Liver (tissue), 9 donors: Measurements from ENCODE around the gene SERINC1. TPM values are rescaled to one million over a fixed set of nuclear protein-coding genes. Genes with fewer than 3 reads are reported as not detected.

ENCODE experiments used
- DNase-seq: peaks from one replicate; pipeline ENCODE4 v3.0.0-alpha.2; 2017; ENCODE audit warnings: low spot score
- H3K27ac ChIP-seq, 2 donors: one replicate each; pipeline ENCODE4 v1.7.0; 2013; ENCODE audit warnings: inconsistent platforms in 2 of 2, low read length in 2 of 2, control low read depth in 1 of 2, low read depth in 1 of 2, mild to moderate bottlenecking in 1 of 2
- H3K27me3 ChIP-seq, 4 donors: one replicate each; pipeline versions ENCODE4 v1.6.1 to v1.7.0; 2013; ENCODE audit warnings: low read length in 3 of 4, inconsistent platforms in 1 of 4, mild to moderate bottlenecking in 1 of 4, moderate library complexity in 1 of 4; ENCODE audit not compliant: control insufficient read depth in 4 of 4, insufficient read depth in 4 of 4
- H3K36me3 ChIP-seq, 4 donors: one replicate each; pipeline versions ENCODE4 v1.6.1 to v1.7.0; 2013; ENCODE audit warnings: low read length in 3 of 4, mild to moderate bottlenecking in 3 of 4, low read depth in 1 of 4, moderate library complexity in 1 of 4; ENCODE audit not compliant: control insufficient read depth in 4 of 4, insufficient read depth in 3 of 4
- H3K4me1 ChIP-seq, 4 donors: one replicate each; pipeline versions ENCODE4 v1.6.1 to v1.7.0; 2013; ENCODE audit warnings: low read length in 3 of 4, mild to moderate bottlenecking in 3 of 4, moderate library complexity in 1 of 4; ENCODE audit not compliant: control insufficient read depth in 4 of 4, insufficient read depth in 4 of 4
- H3K4me3 ChIP-seq, 3 donors: one replicate each; pipeline versions ENCODE4 v1.6.1 to v1.7.0; 2013; ENCODE audit warnings: low read length in 3 of 3, control low read depth in 1 of 3, low read depth in 1 of 3, mild to moderate bottlenecking in 1 of 3
- H3K9ac ChIP-seq, 2 donors: one replicate each; pipeline ENCODE4 v1.7.0; 2013; ENCODE audit warnings: low read length in 2 of 2, mild to moderate bottlenecking in 2 of 2, moderate library complexity in 2 of 2, control low read depth in 1 of 2, low read depth in 1 of 2
- H3K9me3 ChIP-seq, 4 donors: one replicate each; pipeline versions ENCODE4 v1.6.1 to v1.7.0; 2013; ENCODE audit warnings: low read length in 3 of 4; ENCODE audit not compliant: control insufficient read depth in 4 of 4
- EGR1 ChIP-seq, 2 donors: IDR thresholded peaks; 2 replicates each; pipeline ENCODE4 v1.6.1; 2016 to 2018; ENCODE audit warnings: antibody characterized with exemption in 2 of 2, low read depth in 2 of 2
- FOXA2 ChIP-seq: IDR thresholded peaks from 2 replicates; pipeline ENCODE4 v1.6.1; 2016; ENCODE audit warnings: antibody characterized with exemption
- HNF4A ChIP-seq, 2 donors: conservative IDR thresholded peaks; 2 replicates each; pipeline ENCODE4 v1.6.1; 2016; ENCODE audit warnings: antibody characterized with exemption in 2 of 2, mild to moderate bottlenecking in 2 of 2
- JUND ChIP-seq, 2 donors: IDR thresholded peaks; 2 replicates each; pipeline ENCODE4 v1.6.1; 2016; ENCODE audit warnings: antibody characterized with exemption in 2 of 2
- NR2F2 ChIP-seq: IDR thresholded peaks from 2 replicates; pipeline ENCODE4 v1.6.1; 2016; ENCODE audit warnings: antibody characterized with exemption
- RXRA ChIP-seq, 2 donors: IDR thresholded peaks; 2 replicates each; pipeline ENCODE4 v1.6.1; 2017 to 2018; ENCODE audit warnings: antibody characterized with exemption in 2 of 2, mild to moderate bottlenecking in 1 of 2
- TAF1 ChIP-seq: conservative IDR thresholded peaks from 2 replicates; pipeline ENCODE4 v1.6.1; 2016; ENCODE audit warnings: antibody characterized with exemption, mild to moderate bottlenecking
- WGBS: extraction: QIAGEN DNeasy Blood & Tissue Kit; methylation state at CpG from one replicate; pipeline ENCODE4 v1.1.7; 2013; 5-methylcytosine and 5-hydroxymethylcytosine counted together
- polyA plus RNA-seq, 2 donors: library from polyadenylated mRNA; stranded (reverse) in 1 of 2; unstranded in 1 of 2; fragments of 200-250 nt in 1 of 2; fragments of >200 nt in 1 of 2; fragmentation: Nextera tagmentation in 1 of 2; extraction: Ambion mirVana in 1 of 2; gene quantifications; one replicate each; pipeline versions ENCODE4 v1.2.1 to v1.2.3, GENCODE V29; 2013 to 2015
- total RNA-seq, 2 donors: library from RNA; depleted of rRNA; stranded (reverse); fragments of >200 nt; gene quantifications; one replicate each; pipeline ENCODE4 v1.2.3, GENCODE V29; 2014
- TF ChIP-seq, protein P1 (sequence below): IDR thresholded peaks from 2 replicates; pipeline ENCODE4 v1.6.1; 2016; ENCODE audit warnings: antibody characterized with exemption
- TF ChIP-seq, protein P2 (sequence below): IDR thresholded peaks from 2 replicates; pipeline ENCODE4 v1.6.1; 2016; ENCODE audit warnings: antibody characterized with exemption, mild to moderate bottlenecking
- TF ChIP-seq, protein P3 (sequence below): fragments of 150-350 bp; IDR thresholded peaks from 2 replicates; pipeline ENCODE4 v1.5.1; 2017; ENCODE audit warnings: improper control_type of control experiment, low read depth, low read length; ENCODE audit not compliant: missing input control
- TF ChIP-seq, protein P4 (sequence below): IDR thresholded peaks from 2 replicates; pipeline ENCODE4 v1.6.1; 2016; ENCODE audit warnings: antibody characterized with exemption
- donor health status: healthy.
- donor health status: healthy.
- donor health status: healthy.
- donor health status: healthy.
- donor health status: healthy.

The SERINC1 gene
- total and polyA plus RNA-seq, 4 donors, result 79.8 to 139 (median 113) TPM

DNA sequence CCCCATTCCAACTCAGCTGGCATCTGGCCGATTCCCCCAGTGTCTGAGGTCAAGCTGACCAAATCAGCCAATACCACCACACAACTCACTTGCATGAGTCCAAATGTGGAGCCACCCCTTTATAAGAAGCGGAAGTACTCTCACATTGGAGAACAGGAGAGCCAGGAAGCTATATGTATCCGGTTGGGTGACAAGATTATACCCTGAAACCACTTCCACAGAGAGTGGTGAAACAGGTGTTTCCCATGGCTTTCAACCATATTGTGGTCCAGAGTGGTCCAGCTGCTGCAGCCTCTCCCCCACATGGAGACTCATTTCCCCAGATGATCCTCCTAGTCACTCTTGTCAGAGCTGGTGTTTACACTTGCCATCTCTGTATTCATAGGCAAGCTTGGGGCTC is 24.0 kb upstream of the SERINC1 start:
- Histone ChIP-seq H3K9me3 (peaks cover under 1 to 7% (median 2%) of the 10 kb centered on the region in 4 donors), H3K27me3 (no peaks in the 10 kb centered on the region)
- WGBS, result 86% methylated on average over 3 of the region's 3 CpGs

DNA sequence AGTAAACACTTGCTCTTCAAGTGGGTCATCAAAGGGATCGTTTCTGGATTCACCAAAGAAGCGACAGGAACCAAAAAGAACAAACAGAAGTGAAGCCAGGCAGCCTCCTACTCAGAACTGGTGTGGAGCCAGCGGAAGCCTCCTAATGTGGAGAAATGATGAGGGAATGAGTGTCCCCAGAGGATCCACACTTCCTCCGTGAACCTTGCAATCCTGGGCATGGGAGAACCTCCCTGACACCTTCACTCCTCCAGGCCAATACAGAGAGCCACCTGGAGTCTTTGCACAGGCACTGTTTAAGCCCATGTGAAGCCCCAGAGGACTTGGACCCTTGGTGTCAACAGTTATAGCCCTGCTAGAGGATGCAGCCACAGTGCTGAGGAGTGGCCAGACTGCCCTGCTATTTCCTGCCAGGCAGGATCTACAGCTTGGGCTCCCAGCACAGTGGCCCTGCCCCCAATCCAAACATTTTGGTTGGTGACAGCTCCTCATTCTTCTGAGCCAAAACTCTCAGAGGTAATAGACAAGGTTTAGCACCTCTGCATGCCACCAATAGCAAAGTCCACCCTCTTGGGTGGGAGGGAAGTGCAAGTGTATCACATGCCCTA is 23.2 kb upstream of the SERINC1 start:
- Histone ChIP-seq H3K4me3 (no peak overlapping the region), H3K4me1 (no peaks in the 10 kb centered on the region), H3K9ac (no peak overlapping the region), H3K9me3 (peaks cover 0 to 4% (median under 1%) of the 10 kb centered on the region in 4 donors), H3K36me3 (peaks cover 0 to 2% (median 0%) of the 10 kb centered on the region in 4 donors), H3K27ac (no peak overlapping the region), H3K27me3 (no peaks in the 10 kb centered on the region)
- WGBS, result 91% methylated on average over 4 of the region's 4 CpGs
- no peak for DNase-seq
- TF ChIP-seq TAF1, result no peak
- no peak for TF ChIP-seq HNF4A (conservative IDR thresholded peaks at IDR 0.05)
- no peak for TF ChIP-seq JUND (IDR thresholded peaks at IDR 0.05)
- no peak for TF ChIP-seq EGR1 (IDR thresholded peaks at IDR 0.05; ENCODE audit: low read depth in 2 of 2)
- no peak for TF ChIP-seq RXRA (IDR thresholded peaks at IDR 0.05)
- TF ChIP-seq, protein P1, sequence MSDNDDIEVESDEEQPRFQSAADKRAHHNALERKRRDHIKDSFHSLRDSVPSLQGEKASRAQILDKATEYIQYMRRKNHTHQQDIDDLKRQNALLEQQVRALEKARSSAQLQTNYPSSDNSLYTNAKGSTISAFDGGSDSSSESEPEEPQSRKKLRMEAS, result no peak
- TF ChIP-seq NR2F2, result no peak
- TF ChIP-seq, protein P2, sequence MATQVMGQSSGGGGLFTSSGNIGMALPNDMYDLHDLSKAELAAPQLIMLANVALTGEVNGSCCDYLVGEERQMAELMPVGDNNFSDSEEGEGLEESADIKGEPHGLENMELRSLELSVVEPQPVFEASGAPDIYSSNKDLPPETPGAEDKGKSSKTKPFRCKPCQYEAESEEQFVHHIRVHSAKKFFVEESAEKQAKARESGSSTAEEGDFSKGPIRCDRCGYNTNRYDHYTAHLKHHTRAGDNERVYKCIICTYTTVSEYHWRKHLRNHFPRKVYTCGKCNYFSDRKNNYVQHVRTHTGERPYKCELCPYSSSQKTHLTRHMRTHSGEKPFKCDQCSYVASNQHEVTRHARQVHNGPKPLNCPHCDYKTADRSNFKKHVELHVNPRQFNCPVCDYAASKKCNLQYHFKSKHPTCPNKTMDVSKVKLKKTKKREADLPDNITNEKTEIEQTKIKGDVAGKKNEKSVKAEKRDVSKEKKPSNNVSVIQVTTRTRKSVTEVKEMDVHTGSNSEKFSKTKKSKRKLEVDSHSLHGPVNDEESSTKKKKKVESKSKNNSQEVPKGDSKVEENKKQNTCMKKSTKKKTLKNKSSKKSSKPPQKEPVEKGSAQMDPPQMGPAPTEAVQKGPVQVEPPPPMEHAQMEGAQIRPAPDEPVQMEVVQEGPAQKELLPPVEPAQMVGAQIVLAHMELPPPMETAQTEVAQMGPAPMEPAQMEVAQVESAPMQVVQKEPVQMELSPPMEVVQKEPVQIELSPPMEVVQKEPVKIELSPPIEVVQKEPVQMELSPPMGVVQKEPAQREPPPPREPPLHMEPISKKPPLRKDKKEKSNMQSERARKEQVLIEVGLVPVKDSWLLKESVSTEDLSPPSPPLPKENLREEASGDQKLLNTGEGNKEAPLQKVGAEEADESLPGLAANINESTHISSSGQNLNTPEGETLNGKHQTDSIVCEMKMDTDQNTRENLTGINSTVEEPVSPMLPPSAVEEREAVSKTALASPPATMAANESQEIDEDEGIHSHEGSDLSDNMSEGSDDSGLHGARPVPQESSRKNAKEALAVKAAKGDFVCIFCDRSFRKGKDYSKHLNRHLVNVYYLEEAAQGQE, result no peak
- no peak for TF ChIP-seq FOXA2

More for the DNA sequence above, 24.0 kb upstream of the SERINC1 start:
- no peak overlapping the region for H3K9ac ChIP-seq
- H3K4me3 ChIP-seq, result no peak overlapping the region
- DNase-seq, result no peak
- H3K27ac ChIP-seq, result no peak overlapping the region
- H3K4me1 ChIP-seq, result no peaks in the 10 kb centered on the region
- H3K36me3 ChIP-seq, result peaks cover 0 to 2% (median 0%) of the 10 kb centered on the region in 4 donors
- no peak for TF ChIP-seq FOXA2
- TF ChIP-seq, protein P3, sequence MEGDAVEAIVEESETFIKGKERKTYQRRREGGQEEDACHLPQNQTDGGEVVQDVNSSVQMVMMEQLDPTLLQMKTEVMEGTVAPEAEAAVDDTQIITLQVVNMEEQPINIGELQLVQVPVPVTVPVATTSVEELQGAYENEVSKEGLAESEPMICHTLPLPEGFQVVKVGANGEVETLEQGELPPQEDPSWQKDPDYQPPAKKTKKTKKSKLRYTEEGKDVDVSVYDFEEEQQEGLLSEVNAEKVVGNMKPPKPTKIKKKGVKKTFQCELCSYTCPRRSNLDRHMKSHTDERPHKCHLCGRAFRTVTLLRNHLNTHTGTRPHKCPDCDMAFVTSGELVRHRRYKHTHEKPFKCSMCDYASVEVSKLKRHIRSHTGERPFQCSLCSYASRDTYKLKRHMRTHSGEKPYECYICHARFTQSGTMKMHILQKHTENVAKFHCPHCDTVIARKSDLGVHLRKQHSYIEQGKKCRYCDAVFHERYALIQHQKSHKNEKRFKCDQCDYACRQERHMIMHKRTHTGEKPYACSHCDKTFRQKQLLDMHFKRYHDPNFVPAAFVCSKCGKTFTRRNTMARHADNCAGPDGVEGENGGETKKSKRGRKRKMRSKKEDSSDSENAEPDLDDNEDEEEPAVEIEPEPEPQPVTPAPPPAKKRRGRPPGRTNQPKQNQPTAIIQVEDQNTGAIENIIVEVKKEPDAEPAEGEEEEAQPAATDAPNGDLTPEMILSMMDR, result no peak
- TF ChIP-seq, protein P4, sequence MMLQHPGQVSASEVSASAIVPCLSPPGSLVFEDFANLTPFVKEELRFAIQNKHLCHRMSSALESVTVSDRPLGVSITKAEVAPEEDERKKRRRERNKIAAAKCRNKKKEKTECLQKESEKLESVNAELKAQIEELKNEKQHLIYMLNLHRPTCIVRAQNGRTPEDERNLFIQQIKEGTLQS, result no peak
